H9 (cell line): ENCODE data around the gene GRIN3B. TPM values are rescaled to one million over a fixed set of nuclear protein-coding genes. Genes with fewer than 3 reads are reported as not detected.

Experiments used
- DNase-seq: peaks from one replicate; pipeline ENCODE4 v3.0.0-alpha.2; 2017
- H2AFZ ChIP-seq: one replicate; pipeline ENCODE4 v1.6.1; 2013; ENCODE audit warnings: mild to moderate bottlenecking, low read length, control low read depth, moderate library complexity
- H2AK5ac ChIP-seq: 2 replicates; pipeline ENCODE4 v1.6.1; 2013; ENCODE audit warnings: low read length, control low read depth, mixed read lengths; ENCODE audit not compliant: insufficient read length
- H2BK120ac ChIP-seq: one replicate; pipeline ENCODE4 v1.6.1; 2013; ENCODE audit warnings: low read depth, mild to moderate bottlenecking, low read length, control low read depth, inconsistent platforms; ENCODE audit not compliant: poor library complexity, severe bottlenecking
- H2BK12ac ChIP-seq: 2 replicates; pipeline ENCODE4 v1.6.1; 2013; ENCODE audit warnings: low read length, control low read depth, mixed read lengths, low read depth; ENCODE audit not compliant: insufficient read length
- H2BK15ac ChIP-seq: 2 replicates; pipeline ENCODE4 v1.6.1; 2013; ENCODE audit warnings: low read depth, low read length, control low read depth
- H2BK20ac ChIP-seq: one replicate; pipeline ENCODE4 v1.6.1; 2013; ENCODE audit warnings: low read depth, mild to moderate bottlenecking, low read length, control low read depth, inconsistent platforms; ENCODE audit not compliant: poor library complexity, severe bottlenecking
- H2BK5ac ChIP-seq: 2 replicates; pipeline ENCODE4 v1.6.1; 2013; ENCODE audit warnings: low read length, control low read depth, mixed read lengths; ENCODE audit not compliant: insufficient read length
- H3K14ac ChIP-seq: 2 replicates; pipeline ENCODE4 v1.6.1; 2013; ENCODE audit warnings: low read length, control low read depth; ENCODE audit not compliant: insufficient read depth
- H3K18ac ChIP-seq: 2 replicates; pipeline ENCODE4 v1.6.1; 2013; ENCODE audit warnings: low read depth, mild to moderate bottlenecking, mixed read lengths, low read length, control low read depth; ENCODE audit not compliant: insufficient read length
- H3K23ac ChIP-seq: 2 replicates; pipeline ENCODE4 v1.6.1; 2013; ENCODE audit warnings: low read length, control low read depth, mixed read lengths, low read depth; ENCODE audit not compliant: insufficient read length
- H3K23me2 ChIP-seq: 2 replicates; pipeline ENCODE4 v1.6.1; 2013; ENCODE audit warnings: low read depth, mild to moderate bottlenecking, mixed read lengths, low read length, control low read depth; ENCODE audit not compliant: insufficient read length, poor library complexity, severe bottlenecking
- H3K27ac ChIP-seq: 2 replicates; pipeline ENCODE4 v1.5.1; 2013; ENCODE audit warnings: low read length, control low read depth, mixed read lengths, low read depth; ENCODE audit not compliant: insufficient read length
- H3K27me3 ChIP-seq: 2 replicates; pipeline ENCODE4 v1.6.1; 2013; ENCODE audit warnings: low read length, control low read depth, inconsistent platforms; ENCODE audit not compliant: insufficient read depth
- H3K4ac ChIP-seq: 2 replicates; pipeline ENCODE4 v1.6.1; 2013; ENCODE audit warnings: low read depth, mild to moderate bottlenecking, control low read depth, inconsistent platforms, low read length, moderate library complexity
- H3K4me1 ChIP-seq: 2 replicates; pipeline ENCODE4 v1.6.1; 2013; ENCODE audit warnings: low read length, control low read depth, inconsistent platforms; ENCODE audit not compliant: insufficient read depth
- H3K4me2 ChIP-seq: 2 replicates; pipeline ENCODE4 v1.6.1; 2013; ENCODE audit warnings: low read length, control low read depth, mixed read lengths; ENCODE audit not compliant: insufficient read length, insufficient read depth
- H3K56ac ChIP-seq: 2 replicates; pipeline ENCODE4 v1.6.1; 2013; ENCODE audit warnings: low read depth, mild to moderate bottlenecking, mixed read lengths, low read length, control low read depth; ENCODE audit not compliant: insufficient read length
- H3K79me1 ChIP-seq: 2 replicates; pipeline ENCODE4 v1.6.1; 2013; ENCODE audit warnings: low read depth, mild to moderate bottlenecking, moderate library complexity, low read length, control low read depth, inconsistent platforms; ENCODE audit not compliant: insufficient read depth, poor library complexity, severe bottlenecking
- H3K79me2 ChIP-seq: 2 replicates; pipeline ENCODE4 v1.6.1; 2013; ENCODE audit warnings: low read length, control low read depth, inconsistent platforms; ENCODE audit not compliant: insufficient read depth
- H3K9ac ChIP-seq: 2 replicates; pipeline ENCODE4 v1.6.1; 2013; ENCODE audit warnings: low read length, control low read depth, mixed read lengths; ENCODE audit not compliant: insufficient read length; ENCODE audit errors: extremely low read depth
- H3K9me3 ChIP-seq: one replicate; pipeline ENCODE4 v1.6.1; 2013; ENCODE audit warnings: low read depth, low read length, inconsistent platforms; ENCODE audit not compliant: control insufficient read depth
- H3T11ph ChIP-seq: one replicate; pipeline ENCODE4 v1.6.1; 2013; ENCODE audit warnings: mild to moderate bottlenecking, low read length, control low read depth, inconsistent platforms
- H4K20me1 ChIP-seq: one replicate; pipeline ENCODE4 v1.6.1; 2013; ENCODE audit not compliant: control insufficient read depth, insufficient read length, insufficient read depth
- H4K5ac ChIP-seq: 2 replicates; pipeline ENCODE4 v1.6.1; 2013; ENCODE audit warnings: low read depth, mild to moderate bottlenecking, mixed read lengths, low read length, control low read depth; ENCODE audit not compliant: insufficient read length
- H4K8ac ChIP-seq: replicated peaks from 2 replicates; pipeline ENCODE4 v1.6.1; 2013; ENCODE audit warnings: low read length, control low read depth, mixed read lengths, low read depth; ENCODE audit not compliant: insufficient read length
- H4K91ac ChIP-seq: 2 replicates; pipeline ENCODE4 v1.6.1; 2013; ENCODE audit warnings: low read depth, mild to moderate bottlenecking, moderate library complexity, mixed read lengths, low read length, control low read depth; ENCODE audit not compliant: insufficient read length
- H3K27ac Mint-ChIP-seq, 3 experiments: 2 replicates in 2 of 3; 3 replicates in 1 of 3; pipeline ENCODE4 v1.8.0; 2020 to 2021; ENCODE audit warnings: mixed read lengths in 3 of 3, mild to moderate bottlenecking in 1 of 3, moderate library complexity in 1 of 3
- H3K27me3 Mint-ChIP-seq: 2 replicates; pipeline ENCODE4 v1.8.0; 2021; ENCODE audit warnings: low read depth, mild to moderate bottlenecking, moderate library complexity, mixed read lengths
- H3K36me3 Mint-ChIP-seq, 3 experiments: 2 replicates in 2 of 3; 3 replicates in 1 of 3; pipeline ENCODE4 v1.8.0; 2020 to 2021; ENCODE audit warnings: low read depth in 3 of 3, mixed read lengths in 3 of 3; ENCODE audit not compliant: insufficient read depth in 1 of 3
- H3K4me1 Mint-ChIP-seq, 2 experiments: 2 replicates each; pipeline ENCODE4 v1.8.0; 2020; ENCODE audit warnings: mixed read lengths in 2 of 2
- H3K4me3 Mint-ChIP-seq, 2 experiments: 2 replicates in 1 of 2; 3 replicates in 1 of 2; pipeline ENCODE4 v1.8.0; 2020 to 2021; ENCODE audit warnings: mild to moderate bottlenecking in 2 of 2, mixed read lengths in 2 of 2, moderate library complexity in 1 of 2
- H3K9me3 Mint-ChIP-seq, 2 experiments: 2 replicates in 1 of 2; 3 replicates in 1 of 2; pipeline ENCODE4 v1.8.0; 2020; ENCODE audit warnings: mild to moderate bottlenecking in 2 of 2, mixed read lengths in 2 of 2, moderate library complexity in 1 of 2
- WGBS: extraction: QIAGEN DNeasy Blood & Tissue Kit; methylation state at CpG from one replicate; pipeline ENCODE4 v1.1.7; 2013; ENCODE audit warnings: missing lambda C conversion rate, low lambda C conversion rate, mixed read lengths; ENCODE audit not compliant: insufficient read length; ENCODE audit errors: extremely low coverage; 5-methylcytosine and 5-hydroxymethylcytosine counted together
- total RNA-seq: library from RNA; stranded (reverse); gene quantifications from 2 replicates; pipeline ENCODE4 v1.2.1, GENCODE V29; 2021
- TF ChIP-seq, protein P1 (sequence below): fragments of 200-600 bp; sonication (generic); conservative IDR thresholded peaks from 3 replicates; pipeline ENCODE4 v1.8.0; 2021; ENCODE audit warnings: antibody characterized with exemption, mild to moderate bottlenecking

The GRIN3B gene
- total RNA-seq, 1 experiment from 2014 or later, result 1.0 TPM

GRCh38 chr19:1051791-1052190 lies 51.6 kb downstream of the GRIN3B start:
- Histone ChIP-seq H2BK12ac (no peak overlapping the region), H2BK120ac (no peak overlapping the region), H3K79me1 (no peaks in the 10 kb centered on the region), H4K5ac (no peak overlapping the region), H4K91ac (no peak overlapping the region), H3K23me2 (no peaks in the 10 kb centered on the region), H3K56ac (no peak overlapping the region), H4K20me1 (no peaks in the 10 kb centered on the region), H2AK5ac (no peak overlapping the region), H3K14ac (no peak overlapping the region), H3K4ac (no peak overlapping the region), H2BK5ac (no peak overlapping the region), H3K9ac (no peak overlapping the region), H3K27me3 (no peaks in the 10 kb centered on the region), H2BK20ac (no peak overlapping the region), H2BK15ac (no peak overlapping the region), H3T11ph (no peak overlapping the region), H2AFZ (no peak overlapping the region), H3K18ac (no peak overlapping the region), H4K8ac (no peak overlapping the region), H3K27ac (no peak overlapping the region), H3K9me3 (peaks cover 2% of the 10 kb centered on the region), H3K4me2 (no peak overlapping the region), H3K79me2 (no peaks in the 10 kb centered on the region), H3K23ac (no peak overlapping the region), H3K4me1 (no peaks in the 10 kb centered on the region)
- H3K27ac Mint-ChIP-seq, result peak overlapping the region in 1 of 3 experiments; percentile 86; a peak in 1 of 7 replicates
- no peaks in the 10 kb centered on the region; the same call in 1 of the 2 replicates for H3K27me3 Mint-ChIP-seq
- TF ChIP-seq, protein P1, sequence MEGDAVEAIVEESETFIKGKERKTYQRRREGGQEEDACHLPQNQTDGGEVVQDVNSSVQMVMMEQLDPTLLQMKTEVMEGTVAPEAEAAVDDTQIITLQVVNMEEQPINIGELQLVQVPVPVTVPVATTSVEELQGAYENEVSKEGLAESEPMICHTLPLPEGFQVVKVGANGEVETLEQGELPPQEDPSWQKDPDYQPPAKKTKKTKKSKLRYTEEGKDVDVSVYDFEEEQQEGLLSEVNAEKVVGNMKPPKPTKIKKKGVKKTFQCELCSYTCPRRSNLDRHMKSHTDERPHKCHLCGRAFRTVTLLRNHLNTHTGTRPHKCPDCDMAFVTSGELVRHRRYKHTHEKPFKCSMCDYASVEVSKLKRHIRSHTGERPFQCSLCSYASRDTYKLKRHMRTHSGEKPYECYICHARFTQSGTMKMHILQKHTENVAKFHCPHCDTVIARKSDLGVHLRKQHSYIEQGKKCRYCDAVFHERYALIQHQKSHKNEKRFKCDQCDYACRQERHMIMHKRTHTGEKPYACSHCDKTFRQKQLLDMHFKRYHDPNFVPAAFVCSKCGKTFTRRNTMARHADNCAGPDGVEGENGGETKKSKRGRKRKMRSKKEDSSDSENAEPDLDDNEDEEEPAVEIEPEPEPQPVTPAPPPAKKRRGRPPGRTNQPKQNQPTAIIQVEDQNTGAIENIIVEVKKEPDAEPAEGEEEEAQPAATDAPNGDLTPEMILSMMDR, result no peak
- H3K4me3 Mint-ChIP-seq, result no peak overlapping the region
- DNase-seq, result peak; percentile 27
- WGBS, result no CpG with 5 or more reads among the region's 17 CpGs
- peaks cover 2 to 15% of the 10 kb centered on the region in 2 experiments; a peak in 3 of 4 replicates for H3K4me1 Mint-ChIP-seq
- H3K9me3 Mint-ChIP-seq, result no peaks in the 10 kb centered on the region
- peaks cover 2 to 11% (median 9%) of the 10 kb centered on the region in 3 experiments; a peak in 4 of 7 replicates for H3K36me3 Mint-ChIP-seq
